Fibroblast of skin of left quadriceps (primary cell): ENCODE data around the gene TANC1.
"Not testable (repeated sequence)": the region's sequence is repeated elsewhere in the genome, so short reads cannot be mapped to it uniquely, and the experiment has no call there.

ENCODE experiments used
- DNase-seq, 2 experiments: peaks; one replicate each; pipeline ENCODE4 v3.0.0-alpha.2; 2013; ENCODE audit warnings: low read depth in 2 of 2

Gene TANC1

DNA sequence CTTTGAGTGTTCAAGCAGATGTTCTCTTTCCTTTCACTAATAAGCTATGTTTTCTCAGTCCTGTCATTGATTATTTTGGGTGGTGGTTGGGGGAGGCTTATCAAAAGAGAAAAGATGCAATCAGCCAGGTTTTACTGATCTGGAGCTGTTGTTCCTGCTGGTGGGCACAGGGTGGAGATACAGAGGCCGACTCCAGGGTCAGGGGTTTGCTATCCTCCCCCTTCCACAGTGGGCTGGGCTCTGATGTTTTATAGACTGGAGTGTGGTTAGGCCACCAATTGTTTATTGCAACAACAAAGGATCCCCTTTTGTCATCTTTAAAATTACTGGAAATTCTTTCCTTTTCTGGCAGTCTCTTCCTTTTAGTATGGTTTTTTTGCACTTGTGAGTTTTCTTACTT lies 120.5 kb downstream of the TANC1 start:
- no peak for DNase-seq

DNA sequence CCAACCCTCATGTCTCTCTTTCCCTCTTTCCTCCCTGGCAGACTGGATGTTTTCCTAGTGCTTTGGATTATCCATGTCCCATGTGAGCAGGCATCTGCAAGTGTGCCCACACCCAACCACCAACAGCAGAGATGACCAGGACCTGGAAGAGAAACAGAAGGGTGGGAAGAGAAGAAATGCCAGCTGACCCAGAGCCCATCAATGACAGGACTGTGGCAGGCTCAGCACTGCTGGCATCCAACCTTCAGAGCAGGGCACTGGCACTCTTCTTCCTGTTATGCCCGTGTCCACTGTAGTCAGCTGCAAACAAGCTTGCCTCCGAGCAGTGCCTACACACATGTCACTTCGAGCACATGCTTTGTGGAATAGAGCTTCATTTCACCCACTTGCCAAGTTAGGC lies 121.1 kb downstream of the TANC1 start:
- no peak for DNase-seq

DNA sequence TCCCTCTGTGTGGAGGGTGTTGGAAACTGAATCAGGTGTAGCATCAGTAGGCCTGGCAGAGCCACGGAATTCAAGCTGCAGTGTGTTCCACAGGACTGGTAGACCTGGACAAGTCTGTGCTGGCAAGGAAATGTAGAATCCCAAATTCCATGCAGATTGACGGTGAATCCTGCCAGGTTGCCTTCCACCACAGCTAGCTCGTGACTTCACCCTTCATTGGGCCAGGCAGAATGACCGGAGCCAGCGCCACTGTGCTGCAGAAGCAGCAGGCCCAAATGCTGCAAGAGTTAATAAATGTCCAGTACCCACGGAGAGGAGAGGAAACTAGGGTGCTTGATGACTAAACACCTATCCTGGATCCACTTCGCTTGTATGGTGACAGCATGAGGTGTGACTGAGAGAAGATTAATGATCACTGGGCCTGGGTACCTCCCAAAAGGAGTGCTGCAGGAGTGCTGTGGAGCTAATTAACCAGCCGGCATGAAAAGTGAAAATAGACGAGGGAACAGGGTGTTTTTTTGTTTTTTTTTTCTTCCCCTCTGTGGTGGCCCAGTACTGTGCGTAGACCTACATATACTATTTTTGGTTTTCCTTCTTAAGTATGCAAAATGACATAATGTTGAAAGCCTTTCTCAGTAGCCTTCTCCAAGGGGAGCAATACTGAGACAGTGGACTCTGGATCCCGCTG lies 122.2 kb downstream of the TANC1 start:
- DNase-seq: no peak

DNA sequence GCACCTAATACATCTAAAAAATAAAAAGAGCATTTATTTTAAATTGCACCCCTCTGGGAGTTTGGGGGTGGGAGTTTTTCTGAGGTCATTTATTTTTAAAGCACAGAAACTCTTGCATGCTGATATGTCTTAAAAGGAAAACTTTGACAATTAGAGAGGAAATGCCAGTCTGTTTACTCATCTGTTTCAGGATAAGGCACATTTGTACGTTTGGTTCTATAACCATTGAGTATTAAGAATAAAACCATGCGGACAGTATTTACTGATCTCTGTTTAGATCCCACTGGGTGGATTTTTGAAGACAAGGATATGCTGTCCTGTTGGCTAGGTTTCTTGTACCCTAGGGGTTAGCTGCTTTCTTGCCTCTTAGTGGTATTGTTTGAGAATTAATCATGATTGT lies 122.9 kb downstream of the TANC1 start:
- peak in 1 of 2 experiments; percentile 46 for DNase-seq

DNA sequence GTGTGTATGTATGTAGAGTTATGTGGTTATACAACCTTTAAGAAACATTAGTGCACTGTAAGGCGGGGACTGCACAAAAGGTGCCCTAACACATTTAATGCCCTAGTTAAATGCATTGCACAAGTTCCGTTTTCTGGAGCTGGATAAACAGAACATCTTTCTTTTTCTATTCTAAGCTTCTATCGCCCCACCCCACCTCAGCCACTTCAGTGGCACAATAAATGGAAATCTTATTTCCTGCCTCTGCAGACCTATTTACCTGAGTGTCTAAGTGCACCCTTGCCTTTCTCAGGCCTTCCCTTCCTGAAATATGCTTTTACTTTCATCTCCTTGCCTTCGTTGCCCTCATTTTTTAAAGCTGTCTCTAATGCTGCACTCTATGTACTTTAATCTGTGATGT lies 123.5 kb downstream of the TANC1 start:
- DNase-seq: no peak

DNA sequence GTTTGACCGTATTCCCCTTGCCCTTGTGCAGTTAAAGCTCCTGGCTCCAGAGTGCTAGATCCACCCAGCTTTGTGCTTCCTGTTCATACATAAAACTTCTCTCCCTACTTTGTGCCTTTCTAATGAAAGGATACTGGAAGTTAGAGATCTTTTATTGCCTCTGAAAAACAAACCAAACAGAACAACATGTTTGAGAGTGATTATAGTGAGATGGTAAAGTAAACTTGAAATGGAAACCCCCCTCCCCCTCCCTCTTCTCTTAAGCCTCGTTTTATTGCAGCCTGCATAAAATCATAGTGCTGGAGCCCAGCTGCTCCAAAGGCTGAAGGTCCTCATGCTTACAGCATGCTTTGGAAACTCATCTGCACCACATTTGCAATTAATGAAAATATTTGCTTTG lies 125.1 kb downstream of the TANC1 start:
- DNase-seq: no peak

DNA sequence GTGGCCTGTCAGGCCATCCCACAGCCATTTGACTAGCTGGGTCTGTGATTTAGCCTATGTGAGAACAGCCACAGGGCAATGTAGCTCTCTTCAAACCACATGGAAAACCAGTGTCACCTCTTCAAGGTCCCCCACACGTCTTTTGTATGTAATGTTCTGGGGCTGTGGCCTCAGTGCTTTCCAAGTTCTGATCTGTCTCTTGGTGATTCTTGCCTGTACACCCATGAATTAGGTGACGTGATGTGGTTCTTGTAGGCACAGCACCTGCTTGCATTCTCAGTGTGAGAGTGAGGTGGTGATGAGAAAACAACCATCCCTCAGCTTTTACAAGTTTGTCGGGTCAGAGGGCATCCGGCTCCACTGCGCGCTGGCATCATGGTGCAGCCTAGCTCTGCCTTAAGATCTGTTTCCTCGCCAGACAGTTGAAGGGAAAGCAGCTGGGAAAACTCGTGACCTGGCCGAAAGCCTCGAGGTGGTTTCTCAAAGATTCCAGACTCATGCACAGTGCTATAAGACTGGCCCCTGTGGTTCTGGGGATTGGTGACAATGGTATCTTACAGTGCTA lies 125.8 kb downstream of the TANC1 start:
- DNase-seq: no peak

DNA sequence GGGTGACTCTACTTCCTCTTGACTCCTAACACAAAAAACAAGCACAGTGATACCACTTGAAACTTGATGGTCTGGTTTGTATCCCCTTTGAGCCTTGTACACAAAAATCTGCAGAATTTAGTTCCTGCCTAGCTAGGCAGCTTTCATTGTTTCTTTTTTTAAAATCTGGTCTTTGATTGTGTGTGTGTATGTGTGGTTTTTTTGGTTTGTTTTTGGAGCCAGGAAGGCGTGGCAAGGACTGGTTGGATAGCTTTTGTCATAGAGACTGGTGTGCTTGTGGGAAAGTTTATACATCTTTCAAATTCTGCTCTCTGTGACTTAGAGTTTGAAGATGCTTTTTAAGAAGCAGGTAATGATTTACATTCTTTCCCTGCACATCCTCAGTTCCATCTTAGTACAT lies 127.4 kb downstream of the TANC1 start:
- no peak for DNase-seq

DNA sequence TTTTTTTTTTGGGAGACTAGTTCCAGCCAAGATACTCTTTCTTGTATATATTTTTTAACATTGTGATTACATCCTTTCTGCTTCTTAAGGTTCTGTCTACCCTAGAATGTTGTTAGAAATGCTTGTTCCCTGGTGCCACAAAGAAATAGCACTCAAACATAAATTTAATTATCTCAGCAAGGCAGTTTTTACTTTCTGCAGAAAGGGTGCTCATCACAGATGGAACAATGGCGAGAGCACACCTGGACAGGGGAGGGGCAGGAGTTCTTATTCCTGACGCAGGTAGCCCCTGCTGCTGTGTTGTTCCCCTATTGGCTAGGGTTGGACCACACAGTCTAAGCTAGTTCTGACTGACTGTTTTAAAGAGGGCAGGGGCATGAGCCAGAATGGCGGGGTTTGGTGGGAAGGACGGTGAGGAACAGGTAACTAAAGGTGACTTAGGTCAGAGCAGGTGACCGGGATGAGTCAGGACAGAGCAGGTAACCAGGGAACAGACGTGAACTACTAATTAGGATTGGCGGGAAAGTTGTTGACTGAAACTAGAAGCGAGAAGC lies 127.9 kb downstream of the TANC1 start:
- not testable (repeated sequence) for DNase-seq

DNA sequence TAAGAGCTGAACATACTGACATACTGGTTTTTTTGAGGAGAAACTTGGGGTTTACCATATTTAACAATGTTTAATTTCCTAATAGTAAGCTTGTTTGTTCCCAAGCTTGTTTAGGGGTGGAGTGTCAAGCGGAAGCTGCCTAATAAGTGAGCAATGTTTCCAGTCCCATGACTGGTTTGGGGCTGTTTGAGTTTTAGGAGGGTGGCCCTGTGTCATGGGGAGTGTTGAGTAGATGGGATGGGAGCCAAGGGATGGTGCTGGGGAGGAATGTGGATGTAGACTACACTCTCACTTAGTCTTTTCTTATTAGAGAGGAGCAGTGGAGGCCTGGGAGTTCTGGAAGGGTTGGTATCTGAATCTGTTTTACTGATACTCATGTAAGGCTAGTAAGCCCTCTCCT lies 128.5 kb downstream of the TANC1 start:
- DNase-seq: no peak

DNA sequence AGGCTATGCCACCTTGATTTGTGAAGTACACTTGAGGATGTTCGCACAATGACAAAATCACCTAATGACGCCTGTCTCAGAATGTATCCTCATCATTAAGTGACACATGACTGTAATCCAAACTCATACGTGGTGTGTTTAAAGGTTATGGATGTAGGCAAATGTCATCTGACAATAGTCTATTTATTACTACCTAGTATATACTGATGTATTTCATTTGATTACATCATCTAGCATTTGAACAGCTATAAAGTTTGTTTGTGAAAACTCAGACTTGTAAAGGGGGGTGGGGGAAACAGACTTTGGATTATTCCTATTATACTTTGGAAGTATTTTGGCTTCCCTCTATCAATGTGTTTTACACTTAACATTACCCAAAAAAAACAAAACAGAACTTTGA lies 129.9 kb downstream of the TANC1 start:
- no peak for DNase-seq

DNA sequence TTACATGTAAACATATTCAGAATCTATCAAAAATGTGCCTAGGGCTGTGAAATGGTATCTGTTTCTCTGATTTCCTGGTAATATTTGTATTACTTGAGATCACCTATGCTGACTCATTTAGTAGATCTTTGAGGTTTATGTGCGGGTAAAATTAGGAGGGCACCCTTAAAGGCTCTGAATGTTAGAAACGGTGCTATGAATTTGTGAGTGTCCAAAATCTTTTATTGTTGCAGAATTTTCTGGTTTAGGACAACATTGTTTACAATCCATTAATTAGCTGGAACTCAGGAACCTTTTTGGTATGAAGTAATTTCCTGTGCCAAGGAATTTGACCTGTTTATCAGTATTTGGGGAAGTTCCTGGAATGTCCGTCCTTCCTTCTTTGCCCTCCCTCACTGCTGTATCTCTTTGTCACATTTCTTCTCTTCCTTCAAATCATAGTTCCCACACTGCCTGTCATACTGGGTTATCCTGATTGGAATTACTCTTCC lies 130.5 kb downstream of the TANC1 start:
- no peak for DNase-seq

DNA sequence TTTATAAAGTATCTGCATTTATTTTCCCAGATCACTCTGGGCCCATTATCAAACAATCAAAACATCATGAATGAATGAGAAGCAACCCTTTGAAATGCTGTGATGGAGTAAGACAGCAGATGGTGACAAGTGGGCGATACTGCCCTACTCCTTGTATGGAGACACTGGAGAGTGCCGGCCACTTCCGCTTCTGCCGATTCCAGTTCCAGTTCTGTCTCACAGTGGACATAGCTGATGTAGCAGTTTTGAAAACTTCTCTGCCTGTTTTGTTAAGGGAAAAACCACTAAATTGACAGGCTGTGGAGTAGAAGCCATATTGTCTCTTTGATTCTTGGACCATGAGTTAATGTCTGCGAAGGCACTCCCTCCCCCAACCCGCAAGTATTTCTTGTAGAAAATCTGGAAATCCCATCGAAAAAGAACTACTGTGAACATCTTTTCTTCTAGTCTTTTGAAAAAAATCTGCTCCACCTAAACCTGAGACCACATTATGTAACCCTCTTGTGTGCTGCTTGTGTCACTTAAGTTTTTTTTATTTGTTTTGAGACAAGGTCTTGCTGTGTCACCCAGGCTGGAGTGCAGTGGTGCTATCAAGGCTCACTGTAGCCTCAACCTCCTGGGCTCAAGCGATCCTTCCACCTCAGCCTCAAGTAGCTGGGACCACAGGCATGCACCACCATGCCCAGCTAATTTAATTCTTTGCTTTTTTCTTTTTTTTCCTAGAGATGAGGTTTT lies 133.5 kb downstream of the TANC1 start:
- no peak for DNase-seq

DNA sequence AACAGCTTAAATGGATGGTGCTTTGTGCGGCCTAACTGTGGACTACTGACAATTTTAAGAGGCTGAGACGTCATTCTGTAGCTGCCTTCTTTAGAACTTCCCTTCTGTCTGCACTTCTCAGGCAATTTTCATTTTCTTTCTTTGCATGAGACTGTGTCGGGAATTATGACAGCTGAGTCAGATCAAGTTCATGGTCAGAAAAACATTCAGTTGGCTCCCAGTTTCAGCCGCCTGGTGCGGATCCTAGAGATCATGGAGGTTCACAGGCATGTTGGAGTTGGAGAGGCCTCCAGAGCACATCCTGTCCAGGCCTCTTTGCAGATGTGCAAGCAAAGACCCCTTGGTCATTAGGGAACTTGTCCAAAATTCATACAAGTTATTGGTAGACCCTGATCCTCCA lies 135.0 kb downstream of the TANC1 start:
- DNase-seq: no peak

DNA sequence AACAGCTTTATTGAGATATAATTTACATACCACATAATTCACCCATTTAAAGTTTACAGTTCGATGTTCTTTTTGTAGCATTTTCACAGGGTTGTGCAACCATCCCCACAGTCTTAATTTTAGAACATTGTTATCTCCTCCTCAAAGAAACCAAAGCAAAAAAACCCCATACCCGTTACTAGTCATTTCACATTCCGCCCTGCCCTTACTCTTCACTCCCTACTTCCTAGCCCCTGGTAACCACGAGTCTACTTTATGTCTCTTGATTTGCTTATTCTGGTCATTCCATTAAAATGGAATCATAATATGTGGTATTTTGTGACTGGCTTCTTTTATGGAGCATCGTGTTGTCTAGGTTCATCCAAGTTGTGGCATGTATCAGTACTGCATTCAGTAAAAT lies 137.7 kb downstream of the TANC1 start:
- DNase-seq: peak; percentile 70 to 71

DNA sequence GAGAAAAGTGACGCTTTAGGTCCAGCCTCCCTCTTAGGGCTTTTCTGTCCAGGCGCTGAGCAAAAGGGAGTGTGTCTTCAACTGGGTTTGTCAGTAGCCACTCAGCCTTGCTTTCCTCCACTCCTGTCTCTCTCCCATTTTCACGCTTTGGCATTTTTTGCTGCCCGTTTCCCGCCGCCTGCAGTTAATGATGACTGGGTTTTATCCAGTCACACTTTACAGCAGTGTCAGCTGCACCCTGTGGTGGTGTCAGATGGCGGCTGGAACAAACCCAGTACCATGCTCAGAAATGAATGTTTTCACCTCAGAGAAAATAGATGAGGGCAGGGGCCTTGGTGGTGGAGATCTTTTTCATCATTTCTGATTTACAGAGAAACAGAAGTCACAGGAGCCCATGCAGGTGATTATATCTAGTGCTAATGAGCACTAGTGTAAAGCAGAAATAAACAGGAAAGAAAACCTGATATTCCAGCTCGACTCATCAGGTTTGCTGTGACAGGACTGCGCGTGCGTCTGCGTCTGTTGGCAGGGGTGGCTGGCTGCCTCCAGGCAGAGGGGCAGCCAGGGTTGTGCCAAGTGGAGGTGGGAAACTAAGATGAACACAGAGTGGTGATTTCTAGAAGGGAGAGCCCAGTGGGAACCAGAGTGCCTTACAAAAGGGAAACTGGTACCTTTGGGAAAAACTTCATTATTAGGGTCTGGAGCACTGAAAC lies 139.9 kb downstream of the TANC1 start:
- no peak for DNase-seq

DNA sequence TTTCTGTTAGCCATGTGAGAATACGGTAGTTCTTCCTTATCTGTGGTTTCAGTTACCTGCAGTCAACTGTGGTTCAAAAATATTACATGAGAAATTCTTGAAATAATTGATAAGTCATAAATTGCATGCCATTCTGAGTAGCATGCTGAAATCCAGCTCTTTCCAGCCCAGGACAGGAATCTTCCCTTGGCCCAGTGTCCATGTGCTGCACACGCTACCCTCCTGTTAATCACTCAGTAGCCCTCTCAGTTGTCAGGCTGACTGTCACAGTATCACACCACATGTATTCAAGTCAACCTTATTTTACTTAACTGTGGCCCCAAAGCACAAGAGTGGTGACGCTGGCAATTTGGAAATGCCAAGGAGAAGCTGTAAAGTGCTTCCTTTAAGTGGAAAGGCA lies 141.1 kb downstream of the TANC1 start:
- DNase-seq: no peak

DNA sequence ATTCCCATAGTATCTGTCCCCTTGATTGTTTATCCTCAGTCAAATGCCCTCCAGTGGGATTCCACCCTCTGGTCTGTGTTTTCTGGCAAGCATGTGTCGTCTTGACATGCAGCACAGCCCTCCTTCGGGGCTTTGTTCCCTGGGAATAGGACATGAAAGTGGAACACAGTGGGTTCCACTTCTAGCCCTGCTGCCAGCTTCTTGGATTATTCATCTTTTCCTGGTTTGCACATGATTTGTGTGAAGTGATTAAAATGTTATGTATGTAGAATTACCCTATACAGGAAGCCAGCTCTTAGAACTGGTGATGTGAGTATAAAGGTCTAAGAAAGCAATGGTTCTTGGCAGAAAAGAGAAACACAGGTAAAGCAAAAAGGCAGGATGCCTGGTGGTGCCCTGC lies 142.3 kb downstream of the TANC1 start:
- DNase-seq: no peak

DNA sequence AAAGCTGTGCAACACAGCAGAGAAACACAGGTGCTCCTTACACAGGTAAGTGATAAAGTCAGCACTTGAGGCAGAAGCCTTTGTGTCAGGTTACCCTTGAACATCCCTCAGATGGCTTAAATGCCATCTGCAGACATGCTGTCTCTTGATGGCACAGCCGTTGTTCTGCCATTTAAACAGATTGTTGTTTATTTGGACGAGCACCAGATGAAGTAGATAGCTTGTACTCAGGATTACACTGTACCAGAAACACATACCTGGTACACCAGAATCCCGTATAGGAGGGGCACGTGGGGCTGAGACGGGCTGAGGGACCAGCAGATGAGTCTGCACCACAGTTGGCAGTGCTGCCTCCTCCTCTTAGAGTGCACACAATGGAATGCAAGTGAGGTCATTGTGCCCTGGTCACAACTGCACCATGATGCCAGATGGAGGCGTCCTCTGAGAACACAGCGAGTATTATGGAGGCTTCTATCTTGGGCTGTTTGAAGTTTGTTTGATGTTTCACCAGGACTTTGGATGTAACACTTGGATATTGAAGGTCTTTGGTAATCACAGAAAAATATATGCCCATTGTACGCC lies 143.0 kb downstream of the TANC1 start:
- DNase-seq: no peak

DNA sequence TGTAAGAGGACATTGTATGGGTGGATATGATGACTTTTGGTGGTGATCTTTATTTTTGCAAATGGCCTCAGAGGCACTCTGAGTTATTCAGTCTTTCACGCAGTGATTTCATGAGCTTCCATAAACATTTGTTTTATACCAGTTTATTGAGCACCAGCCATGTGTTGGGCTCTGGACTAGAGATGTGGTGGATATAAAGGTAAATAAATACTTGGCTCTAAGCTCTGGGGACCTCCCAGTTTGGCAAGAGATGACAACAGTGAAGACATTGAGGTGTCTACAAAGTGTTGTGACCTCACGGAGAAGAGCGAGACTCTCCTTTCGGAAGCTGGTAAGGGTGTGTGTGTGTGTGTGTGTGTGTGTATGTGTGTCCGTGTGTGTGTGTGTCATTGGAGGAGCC lies 146.4 kb downstream of the TANC1 start:
- DNase-seq: no peak

DNA sequence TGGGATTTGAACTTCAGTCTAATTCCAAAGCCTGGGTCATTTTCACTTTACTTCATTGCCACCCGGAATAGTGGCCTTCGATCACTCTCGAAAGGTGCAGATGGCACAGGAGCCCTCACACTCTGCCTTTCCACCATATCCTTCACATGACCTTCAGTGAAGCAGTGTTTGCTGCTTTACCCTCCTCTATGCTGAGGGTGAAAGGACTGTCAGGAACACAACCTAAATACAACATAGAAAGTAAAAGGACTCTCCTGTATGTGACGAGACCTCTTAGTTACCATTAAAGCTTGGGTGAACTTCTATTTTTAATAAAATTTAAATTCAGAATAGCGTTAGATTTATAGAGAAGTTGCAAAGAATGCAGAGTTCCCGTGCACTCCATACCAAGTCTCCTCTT lies 148.5 kb downstream of the TANC1 start:
- DNase-seq: no peak

DNA sequence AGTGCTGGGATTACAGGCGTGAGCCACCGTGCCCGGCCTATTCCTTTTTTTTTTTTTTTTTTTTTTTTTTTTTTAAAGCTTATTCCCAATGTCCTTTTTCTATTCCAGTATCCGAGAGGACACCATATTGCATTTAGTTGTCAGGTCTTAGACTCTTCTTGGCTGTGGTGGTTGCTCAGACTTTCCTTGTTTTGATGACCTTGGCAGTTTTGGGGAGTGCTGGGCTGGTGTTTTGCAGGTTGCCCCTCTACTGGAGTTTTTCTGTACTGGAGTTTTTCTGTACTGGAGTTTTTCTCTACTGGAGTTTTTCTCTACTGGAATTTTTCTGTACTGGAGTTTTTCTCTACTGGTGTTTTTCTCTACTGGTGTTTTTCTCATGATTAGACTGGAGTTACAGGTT lies 149.2 kb downstream of the TANC1 start:
- DNase-seq: no peak
